HepG2 (cell line): ENCODE results near the gene OR52N4. TPM values are rescaled to one million over a fixed set of nuclear protein-coding genes. Genes with fewer than 3 reads are reported as not detected.

Experiments used
- ATF1 ChIP-seq: IDR thresholded peaks from 2 replicates; pipeline ENCODE4 v1.6.1; 2016; ENCODE audit warnings: mild to moderate bottlenecking, control low read depth
- DMAP1 ChIP-seq: IDR thresholded peaks from 2 replicates; pipeline ENCODE4 v1.6.1; 2016
- HOXA5 ChIP-seq: sonication (generic); formaldehyde crosslinking; IDR thresholded peaks from 2 replicates; pipeline ENCODE4 v1.4.0; 2020; ENCODE audit warnings: missing genetic modification reagents
- KAT2B ChIP-seq: fragments of 150-350 bp; IDR thresholded peaks from 2 replicates; pipeline ENCODE4 v1.6.1; 2014; ENCODE audit warnings: low read depth, low read length, borderline replicate concordance
- PAWR ChIP-seq: sonication (generic); formaldehyde crosslinking; IDR thresholded peaks from 2 replicates; pipeline ENCODE4 v1.4.0; 2020; ENCODE audit warnings: missing genetic modification reagents, mild to moderate bottlenecking, borderline replicate concordance
- POGZ ChIP-seq: sonication (generic); formaldehyde crosslinking; IDR thresholded peaks from 2 replicates; pipeline ENCODE4 v1.4.0; 2020; ENCODE audit warnings: mild to moderate bottlenecking, missing genetic modification reagents
- RFX5 ChIP-seq: IDR thresholded peaks from 2 replicates; pipeline ENCODE4 v1.6.1; 2011; ENCODE audit warnings: low read depth, low read length, improper control_type of control experiment
- SAFB2 ChIP-seq: sonication (generic); formaldehyde crosslinking; IDR thresholded peaks from 2 replicates; pipeline ENCODE4 v1.5.1; 2020; ENCODE audit warnings: missing genetic modification reagents, low read depth, mild to moderate bottlenecking, borderline replicate concordance
- SIX1 ChIP-seq: sonication (generic); formaldehyde crosslinking; IDR thresholded peaks from 2 replicates; pipeline ENCODE4 v1.4.0; 2020; ENCODE audit warnings: missing genetic modification reagents, borderline replicate concordance
- SNAI1 ChIP-seq: sonication (generic); formaldehyde crosslinking; IDR thresholded peaks from 2 replicates; pipeline ENCODE4 v1.5.0; 2020; ENCODE audit warnings: mild to moderate bottlenecking, missing genetic modification reagents, borderline replicate concordance
- STAG1 ChIP-seq: sonication (generic); formaldehyde crosslinking; IDR thresholded peaks from 2 replicates; pipeline ENCODE4 v1.4.0; 2020; ENCODE audit warnings: missing genetic modification reagents
- ZBTB38 ChIP-seq: sonication (generic); formaldehyde crosslinking; IDR thresholded peaks from 2 replicates; pipeline ENCODE4 v1.5.1; 2020; ENCODE audit warnings: mild to moderate bottlenecking, missing genetic modification reagents
- ZFP36L2 ChIP-seq: sonication (generic); formaldehyde crosslinking; IDR thresholded peaks from 2 replicates; pipeline ENCODE4 v1.4.0; 2020; ENCODE audit warnings: missing genetic modification reagents
- ZNF12 ChIP-seq: sonication (generic); formaldehyde crosslinking; IDR thresholded peaks from 2 replicates; pipeline ENCODE4 v1.5.0; 2020; ENCODE audit warnings: missing genetic modification reagents
- ZNF552 ChIP-seq: sonication (generic); formaldehyde crosslinking; IDR thresholded peaks from 2 replicates; pipeline ENCODE4 v1.9.0; 2022; ENCODE audit warnings: missing genetic modification reagents, mild to moderate bottlenecking, borderline replicate concordance
- ZNF644 ChIP-seq: IDR thresholded peaks from 2 replicates; pipeline ENCODE4 v1.6.1; 2016; ENCODE audit warnings: low read depth
- polyA plus RNA-seq, 8 experiments: library from polyadenylated mRNA; depleted of rRNA in 3 of 8; stranded (reverse) in 7 of 8; unstranded in 1 of 8; fragments of >200 nt; fragmentation: Illumina TruSeq in 4 of 8; extraction: Trizol in 4 of 8; gene quantifications; 2 replicates each; pipeline versions ENCODE4 v1.2.1 to v1.2.3, GENCODE V29; 2011 to 2016; ENCODE audit warnings: low read depth in 4 of 8, missing spikeins in 1 of 8, mixed read lengths in 1 of 8; ENCODE audit not compliant: insufficient read depth in 1 of 8
- total RNA-seq, 5 experiments: library from RNA; depleted of rRNA; stranded (reverse); fragments of >200 nt; fragmentation: Illumina TruSeq; extraction: Trizol; gene quantifications; 2 replicates each; pipeline ENCODE4 v1.2.3, GENCODE V29; 2016; ENCODE audit warnings: low read depth in 1 of 5
- TF ChIP-seq, protein P1 (sequence below): sonication (generic); formaldehyde crosslinking; IDR thresholded peaks from 2 replicates; pipeline ENCODE4 v1.4.0; 2020; ENCODE audit warnings: low read depth, missing genetic modification reagents
- TF ChIP-seq, protein P2 (sequence below): IDR thresholded peaks from 2 replicates; pipeline ENCODE4 v1.6.1; 2016; ENCODE audit warnings: low read depth, control low read depth
- TF ChIP-seq, protein P3 (sequence below): sonication (generic); formaldehyde crosslinking; conservative IDR thresholded peaks from 2 replicates; pipeline ENCODE4 v1.4.0; 2020; ENCODE audit warnings: missing genetic modification reagents
- TF ChIP-seq, protein P4 (sequence below): sonication (generic); formaldehyde crosslinking; IDR thresholded peaks from 2 replicates; pipeline ENCODE4 v1.4.0; 2020; ENCODE audit warnings: missing genetic modification reagents, borderline replicate concordance

The OR52N4 gene
- total and polyA plus RNA-seq, 2 of the 13 experiments (the other 11 are each of a cell fraction or from before 2014, with no cell fraction given), result 0.09 to 0.30 TPM

DNA sequence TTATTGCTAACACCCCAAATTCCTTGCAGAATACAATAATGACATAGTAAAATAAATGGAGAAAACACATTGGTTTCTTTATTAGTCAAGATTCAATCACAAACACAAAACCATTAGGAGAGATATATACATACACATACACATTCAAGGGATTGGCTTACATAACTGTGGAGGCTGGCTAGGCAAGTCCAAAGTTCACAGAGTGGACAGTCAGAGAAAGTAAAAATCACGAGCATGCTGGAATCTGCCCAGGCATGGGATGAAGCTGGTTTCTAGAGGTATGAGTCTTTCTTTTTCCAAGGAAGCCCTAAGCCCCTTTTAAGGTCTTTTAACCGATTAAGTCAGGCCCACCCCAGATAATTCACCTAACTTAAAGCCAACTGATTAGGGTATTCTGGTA is 31.4 kb upstream of the OR52N4 start (continued):
- TF ChIP-seq, protein P1, sequence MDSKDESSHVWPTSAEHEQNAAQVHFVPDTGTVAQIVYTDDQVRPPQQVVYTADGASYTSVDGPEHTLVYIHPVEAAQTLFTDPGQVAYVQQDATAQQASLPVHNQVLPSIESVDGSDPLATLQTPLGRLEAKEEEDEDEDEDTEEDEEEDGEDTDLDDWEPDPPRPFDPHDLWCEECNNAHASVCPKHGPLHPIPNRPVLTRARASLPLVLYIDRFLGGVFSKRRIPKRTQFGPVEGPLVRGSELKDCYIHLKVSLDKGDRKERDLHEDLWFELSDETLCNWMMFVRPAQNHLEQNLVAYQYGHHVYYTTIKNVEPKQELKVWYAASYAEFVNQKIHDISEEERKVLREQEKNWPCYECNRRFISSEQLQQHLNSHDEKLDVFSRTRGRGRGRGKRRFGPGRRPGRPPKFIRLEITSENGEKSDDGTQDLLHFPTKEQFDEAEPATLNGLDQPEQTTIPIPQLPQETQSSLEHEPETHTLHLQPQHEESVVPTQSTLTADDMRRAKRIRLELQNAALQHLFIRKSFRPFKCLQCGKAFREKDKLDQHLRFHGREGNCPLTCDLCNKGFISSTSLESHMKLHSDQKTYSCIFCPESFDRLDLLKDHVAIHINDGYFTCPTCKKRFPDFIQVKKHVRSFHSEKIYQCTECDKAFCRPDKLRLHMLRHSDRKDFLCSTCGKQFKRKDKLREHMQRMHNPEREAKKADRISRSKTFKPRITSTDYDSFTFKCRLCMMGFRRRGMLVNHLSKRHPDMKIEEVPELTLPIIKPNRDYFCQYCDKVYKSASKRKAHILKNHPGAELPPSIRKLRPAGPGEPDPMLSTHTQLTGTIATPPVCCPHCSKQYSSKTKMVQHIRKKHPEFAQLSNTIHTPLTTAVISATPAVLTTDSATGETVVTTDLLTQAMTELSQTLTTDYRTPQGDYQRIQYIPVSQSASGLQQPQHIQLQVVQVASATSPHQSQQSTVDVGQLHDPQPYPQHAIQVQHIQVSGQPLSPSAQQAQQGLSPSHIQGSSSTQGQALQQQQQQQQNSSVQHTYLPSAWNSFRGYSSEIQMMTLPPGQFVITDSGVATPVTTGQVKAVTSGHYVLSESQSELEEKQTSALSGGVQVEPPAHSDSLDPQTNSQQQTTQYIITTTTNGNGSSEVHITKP (CRISPR knock-in tag), result no peak
- TF ChIP-seq KAT2B (no peak), RFX5 (no peak), ATF1 (CRISPR knock-in tag) (no peak), ZFP36L2 (CRISPR knock-in tag) (no peak), ZNF552 (CRISPR knock-in tag) (no peak), SNAI1 (no peak), HOXA5 (CRISPR knock-in tag) (no peak), PAWR (no peak), ZBTB38 (no peak), POGZ (CRISPR knock-in tag) (no peak), ZNF12 (CRISPR knock-in tag) (0 out of 2 replicates have a peak, but pooled peaks have one; percentile 38), DMAP1 (CRISPR knock-in tag) (no peak), ZNF644 (CRISPR knock-in tag) (peak; percentile 81; the same call in 1 of the 2 replicates), STAG1 (CRISPR knock-in tag) (no peak), SAFB2 (CRISPR knock-in tag) (no peak), SIX1 (CRISPR knock-in tag) (no peak)
- TF ChIP-seq, protein P2, sequence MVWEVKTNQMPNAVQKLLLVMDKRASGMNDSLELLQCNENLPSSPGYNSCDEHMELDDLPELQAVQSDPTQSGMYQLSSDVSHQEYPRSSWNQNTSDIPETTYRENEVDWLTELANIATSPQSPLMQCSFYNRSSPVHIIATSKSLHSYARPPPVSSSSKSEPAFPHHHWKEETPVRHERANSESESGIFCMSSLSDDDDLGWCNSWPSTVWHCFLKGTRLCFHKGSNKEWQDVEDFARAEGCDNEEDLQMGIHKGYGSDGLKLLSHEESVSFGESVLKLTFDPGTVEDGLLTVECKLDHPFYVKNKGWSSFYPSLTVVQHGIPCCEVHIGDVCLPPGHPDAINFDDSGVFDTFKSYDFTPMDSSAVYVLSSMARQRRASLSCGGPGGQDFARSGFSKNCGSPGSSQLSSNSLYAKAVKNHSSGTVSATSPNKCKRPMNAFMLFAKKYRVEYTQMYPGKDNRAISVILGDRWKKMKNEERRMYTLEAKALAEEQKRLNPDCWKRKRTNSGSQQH (CRISPR knock-in tag), result no peak
- TF ChIP-seq, protein P3, sequence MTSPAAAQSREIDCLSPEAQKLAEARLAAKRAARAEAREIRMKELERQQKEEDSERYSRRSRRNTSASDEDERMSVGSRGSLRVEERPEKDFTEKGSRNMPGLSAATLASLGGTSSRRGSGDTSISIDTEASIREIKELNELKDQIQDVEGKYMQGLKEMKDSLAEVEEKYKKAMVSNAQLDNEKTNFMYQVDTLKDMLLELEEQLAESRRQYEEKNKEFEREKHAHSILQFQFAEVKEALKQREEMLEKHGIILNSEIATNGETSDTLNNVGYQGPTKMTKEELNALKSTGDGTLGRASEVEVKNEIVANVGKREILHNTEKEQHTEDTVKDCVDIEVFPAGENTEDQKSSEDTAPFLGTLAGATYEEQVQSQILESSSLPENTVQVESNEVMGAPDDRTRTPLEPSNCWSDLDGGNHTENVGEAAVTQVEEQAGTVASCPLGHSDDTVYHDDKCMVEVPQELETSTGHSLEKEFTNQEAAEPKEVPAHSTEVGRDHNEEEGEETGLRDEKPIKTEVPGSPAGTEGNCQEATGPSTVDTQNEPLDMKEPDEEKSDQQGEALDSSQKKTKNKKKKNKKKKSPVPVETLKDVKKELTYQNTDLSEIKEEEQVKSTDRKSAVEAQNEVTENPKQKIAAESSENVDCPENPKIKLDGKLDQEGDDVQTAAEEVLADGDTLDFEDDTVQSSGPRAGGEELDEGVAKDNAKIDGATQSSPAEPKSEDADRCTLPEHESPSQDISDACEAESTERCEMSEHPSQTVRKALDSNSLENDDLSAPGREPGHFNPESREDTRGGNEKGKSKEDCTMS (CRISPR knock-in tag), result no peak
- TF ChIP-seq, protein P4, sequence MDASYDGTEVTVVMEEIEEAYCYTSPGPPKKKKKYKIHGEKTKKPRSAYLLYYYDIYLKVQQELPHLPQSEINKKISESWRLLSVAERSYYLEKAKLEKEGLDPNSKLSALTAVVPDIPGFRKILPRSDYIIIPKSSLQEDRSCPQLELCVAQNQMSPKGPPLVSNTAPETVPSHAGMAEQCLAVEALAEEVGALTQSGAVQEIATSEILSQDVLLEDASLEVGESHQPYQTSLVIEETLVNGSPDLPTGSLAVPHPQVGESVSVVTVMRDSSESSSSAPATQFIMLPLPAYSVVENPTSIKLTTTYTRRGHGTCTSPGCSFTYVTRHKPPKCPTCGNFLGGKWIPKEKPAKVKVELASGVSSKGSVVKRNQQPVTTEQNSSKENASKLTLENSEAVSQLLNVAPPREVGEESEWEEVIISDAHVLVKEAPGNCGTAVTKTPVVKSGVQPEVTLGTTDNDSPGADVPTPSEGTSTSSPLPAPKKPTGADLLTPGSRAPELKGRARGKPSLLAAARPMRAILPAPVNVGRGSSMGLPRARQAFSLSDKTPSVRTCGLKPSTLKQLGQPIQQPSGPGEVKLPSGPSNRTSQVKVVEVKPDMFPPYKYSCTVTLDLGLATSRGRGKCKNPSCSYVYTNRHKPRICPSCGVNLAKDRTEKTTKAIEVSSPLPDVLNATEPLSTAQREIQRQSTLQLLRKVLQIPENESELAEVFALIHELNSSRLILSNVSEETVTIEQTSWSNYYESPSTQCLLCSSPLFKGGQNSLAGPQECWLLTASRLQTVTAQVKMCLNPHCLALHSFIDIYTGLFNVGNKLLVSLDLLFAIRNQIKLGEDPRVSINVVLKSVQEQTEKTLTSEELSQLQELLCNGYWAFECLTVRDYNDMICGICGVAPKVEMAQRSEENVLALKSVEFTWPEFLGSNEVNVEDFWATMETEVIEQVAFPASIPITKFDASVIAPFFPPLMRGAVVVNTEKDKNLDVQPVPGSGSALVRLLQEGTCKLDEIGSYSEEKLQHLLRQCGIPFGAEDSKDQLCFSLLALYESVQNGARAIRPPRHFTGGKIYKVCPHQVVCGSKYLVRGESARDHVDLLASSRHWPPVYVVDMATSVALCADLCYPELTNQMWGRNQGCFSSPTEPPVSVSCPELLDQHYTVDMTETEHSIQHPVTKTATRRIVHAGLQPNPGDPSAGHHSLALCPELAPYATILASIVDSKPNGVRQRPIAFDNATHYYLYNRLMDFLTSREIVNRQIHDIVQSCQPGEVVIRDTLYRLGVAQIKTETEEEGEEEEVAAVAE (CRISPR knock-in tag), result no peak
